ENCODE measurements around the gene ARL15.

GRCh38 chr5:53936481-53937352 is 373.7 kb downstream of the ARL15 start:
- TF ChIP-seq CTCF (IDR thresholded peaks at IDR 0.05; ENCODE audit: extremely low read depth in 1 of 2, insufficient read depth in 1 of 2, low read depth in 1 of 2, low read length in 2 of 2) (no peak), POLR2A (IDR thresholded peaks at IDR 0.05; ENCODE audit: low read depth, low read length) (no peak), MYC (IDR thresholded peaks at IDR 0.05; ENCODE audit: low read depth, low read length) (no peak)

Measured in endothelial cell of umbilical vein (primary cell).